HCT116 (cell line): ENCODE data around the gene PEMT. TPM values are rescaled to one million over a fixed set of nuclear protein-coding genes. Genes with fewer than 3 reads are reported as not detected.

Experiments used
- ATAC-seq: fragments of 200-7000 bp; cut with Tn5 transposase; 2 replicates; pipeline ENCODE4 v1.9.1; 2020; ENCODE audit warnings: mild to moderate bottlenecking, moderate library complexity
- BruUV-seq: library from RNA; stranded (reverse); fragments of 400-500 nt; replicated peaks from 2 replicates; lab custom pipeline; 2021; lab: Mats Ljungman, UMichigan
- CTCF ChIA-PET: fragments of 300-600 bp; sonication (Branson Sonifier 250); formaldehyde crosslinking; loops from one replicate; lab custom pipeline; 2021; ENCODE audit warnings: antibody characterized with exemption; lab: Charles Lee
- POLR2A ChIA-PET: fragments of 300-600, 350-600 bp; sonication (Branson Sonifier 250); formaldehyde crosslinking; loops from one replicate; lab custom pipeline; 2021; ENCODE audit warnings: antibody characterized with exemption; lab: Charles Lee
- RAD21 ChIA-PET, 2 experiments: fragments of 300-600 bp; sonication (Branson Sonifier 250); formaldehyde crosslinking; loops; one replicate each; lab custom pipeline; 2023; ENCODE audit warnings: low total read pairs in 2 of 2; ENCODE audit not compliant: uncharacterized antibody in 2 of 2, unreplicated experiment in 2 of 2, low non-redundant PET in 1 of 2; lab: Charles Lee
- DNase-seq: peaks from one replicate; pipeline ENCODE4 v3.0.0-alpha.2; 2010; ENCODE audit warnings: low read depth, low spot score
- H2AFZ ChIP-seq: fragments of 200-600 bp; shearing (Covaris generic), sonication (generic); 2 replicates; pipeline ENCODE4 v1.6.1; 2017; ENCODE audit warnings: low read depth, mixed run types, mixed read lengths, antibody characterized with exemption, low read length; ENCODE audit not compliant: poor library complexity, severe bottlenecking
- H3K27ac ChIP-seq: 2 replicates; pipeline ENCODE4 v1.5.1; 2012; ENCODE audit warnings: low read depth, low read length
- H3K27me3 ChIP-seq: fragments of 200-600 bp; sonication (generic); 2 replicates; pipeline ENCODE4 v1.6.1; 2016; ENCODE audit warnings: mixed run types, low read length, mixed read lengths; ENCODE audit not compliant: insufficient read depth
- H3K36me3 ChIP-seq, 2 experiments: fragments of 200-500 bp in 1 of 2; fragments of 200-600 bp in 1 of 2; sonication (Bioruptor generic) in 1 of 2; sonication (generic) in 1 of 2; 2 replicates each; pipeline versions ENCODE4 v1.5.1 to v1.6.1; 2014 to 2016; ENCODE audit warnings: low read length in 2 of 2, inconsistent platforms in 1 of 2, mixed read lengths in 1 of 2, mixed run types in 1 of 2; ENCODE audit not compliant: insufficient read depth in 2 of 2, control insufficient read depth in 1 of 2
- H3K4me1 ChIP-seq, 2 experiments: fragments of 200-600 bp in 1 of 2; sonication (generic) in 1 of 2; 2 replicates each; pipeline versions ENCODE4 v1.5.1 to v1.6.1; 2012 to 2017; ENCODE audit warnings: low read length in 2 of 2, inconsistent platforms in 1 of 2, mild to moderate bottlenecking in 1 of 2, mixed read lengths in 1 of 2, mixed run types in 1 of 2, moderate library complexity in 1 of 2; ENCODE audit not compliant: insufficient read depth in 2 of 2, control insufficient read depth in 1 of 2
- H3K4me2 ChIP-seq: fragments of 200-600 bp; sonication (generic); 2 replicates; pipeline ENCODE4 v1.6.1; 2017; ENCODE audit warnings: mixed run types, low read length, mixed read lengths
- H3K4me3 ChIP-seq, 2 experiments: fragments of 200-600 bp in 1 of 2; sonication (generic) in 1 of 2; replicated peaks in 1 of 2; 2 replicates each; pipeline ENCODE4 v1.5.1; 2011 to 2016; ENCODE audit warnings: low read length in 2 of 2, control low read depth in 1 of 2, low read depth in 1 of 2, mild to moderate bottlenecking in 1 of 2, mixed read lengths in 1 of 2, mixed run types in 1 of 2
- H3K79me2 ChIP-seq: fragments of 200-600 bp; sonication (generic); 2 replicates; pipeline ENCODE4 v1.6.1; 2017; ENCODE audit warnings: mild to moderate bottlenecking, mixed run types, low read length, moderate library complexity, mixed read lengths; ENCODE audit not compliant: insufficient read depth
- H3K9ac ChIP-seq: fragments of 200-600 bp; sonication (generic); 2 replicates; pipeline ENCODE4 v1.6.1; 2016; ENCODE audit warnings: low read length, mixed read lengths
- H3K9me2 ChIP-seq: fragments of 200-600 bp; sonication (generic), shearing (Covaris generic); 2 replicates; pipeline ENCODE4 v1.6.1; 2017; ENCODE audit warnings: mixed run types, mild to moderate bottlenecking, moderate library complexity; ENCODE audit not compliant: insufficient read depth
- H3K9me3 ChIP-seq, 2 experiments: fragments of 200-500 bp in 1 of 2; fragments of 200-600 bp in 1 of 2; sonication (Bioruptor generic) in 1 of 2; sonication (generic) in 1 of 2; 2 replicates each; pipeline ENCODE4 v1.6.1; 2014 to 2017; ENCODE audit warnings: low read length in 2 of 2, mixed read lengths in 2 of 2, inconsistent platforms in 1 of 2, low read depth in 1 of 2, mild to moderate bottlenecking in 1 of 2, mixed run types in 1 of 2, moderate library complexity in 1 of 2; ENCODE audit not compliant: control insufficient read depth in 1 of 2, insufficient read depth in 1 of 2
- H4K20me1 ChIP-seq: fragments of 200-600 bp; sonication (generic), shearing (Covaris generic); 2 replicates; pipeline ENCODE4 v1.6.1; 2017; ENCODE audit warnings: mixed run types, mild to moderate bottlenecking, moderate library complexity; ENCODE audit not compliant: insufficient read depth
- CBX3 ChIP-seq: IDR thresholded peaks from 2 replicates; pipeline ENCODE4 v1.6.1; 2012; ENCODE audit warnings: low read depth
- ELF1 ChIP-seq: IDR thresholded peaks from 2 replicates; pipeline ENCODE4 v1.6.1; 2012; ENCODE audit warnings: low read depth, borderline replicate concordance
- FOSL1 ChIP-seq: IDR thresholded peaks from 2 replicates; pipeline ENCODE4 v1.6.1; 2012; ENCODE audit warnings: low read depth
- MAX ChIP-seq: IDR thresholded peaks from 2 replicates; pipeline ENCODE4 v1.6.1; 2012
- POLR2AphosphoS5 ChIP-seq: IDR thresholded peaks from 2 replicates; pipeline ENCODE4 v1.6.1; 2011; ENCODE audit warnings: mild to moderate bottlenecking, low read depth, low read length, moderate library complexity
- RAD21 ChIP-seq: IDR thresholded peaks from 2 replicates; pipeline ENCODE4 v1.6.1; 2012; ENCODE audit warnings: low read depth, mild to moderate bottlenecking
- SP1 ChIP-seq: IDR thresholded peaks from 2 replicates; pipeline ENCODE4 v1.6.1; 2012; ENCODE audit warnings: low read depth
- TCF7L2 ChIP-seq: IDR thresholded peaks from 2 replicates; pipeline ENCODE4 v1.7.0; 2011; ENCODE audit warnings: borderline replicate concordance, inconsistent platforms; ENCODE audit not compliant: insufficient read depth, insufficient read length; ENCODE audit errors: extremely low read depth
- YY1 ChIP-seq: IDR thresholded peaks from 2 replicates; pipeline ENCODE4 v1.6.1; 2011; ENCODE audit warnings: low read length, low read depth, moderate library complexity, mild to moderate bottlenecking; ENCODE audit not compliant: insufficient replicate concordance; ENCODE audit errors: extremely low read depth
- intact Hi-C: fragments of 100-400 bp; cut with micrococcal nuclease; formaldehyde crosslinking; loops from 2 replicates; pipeline ENCODE4 v1.10.0; 2022
- total RNA-seq: library from RNA; stranded (reverse); gene quantifications from one replicate; pipeline ENCODE4 v1.2.1, GENCODE V29; 2021; ENCODE audit not compliant: unreplicated experiment
- TF ChIP-seq, protein P1 (sequence below): IDR thresholded peaks from 2 replicates; pipeline ENCODE4 v1.6.1; 2012; ENCODE audit warnings: low read depth

PEMT gene
- total RNA-seq, 1 experiment from 2014 or later: 52.1 TPM

DNA sequence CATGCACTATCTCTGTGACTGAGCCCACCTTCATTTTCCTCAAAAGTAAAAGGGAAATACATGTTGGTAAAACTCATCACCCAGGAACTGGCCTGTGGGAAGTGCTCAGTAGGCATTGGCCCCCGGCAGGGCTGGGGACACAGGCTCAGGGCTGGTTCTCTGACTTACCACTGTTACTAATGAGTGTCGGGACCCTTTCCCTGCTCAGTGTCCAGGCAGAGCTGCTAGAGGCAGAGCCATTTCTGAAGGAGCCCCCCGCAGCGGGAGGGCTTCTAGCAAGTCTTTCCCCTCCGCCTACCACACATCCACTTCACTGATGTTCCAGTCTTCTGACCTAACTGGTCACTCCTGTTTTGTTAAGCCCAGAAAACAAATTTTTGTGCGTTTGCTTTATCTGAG lies 1.7 kb upstream of the PEMT start (continued):
- TF ChIP-seq ELF1: no peak

DNA sequence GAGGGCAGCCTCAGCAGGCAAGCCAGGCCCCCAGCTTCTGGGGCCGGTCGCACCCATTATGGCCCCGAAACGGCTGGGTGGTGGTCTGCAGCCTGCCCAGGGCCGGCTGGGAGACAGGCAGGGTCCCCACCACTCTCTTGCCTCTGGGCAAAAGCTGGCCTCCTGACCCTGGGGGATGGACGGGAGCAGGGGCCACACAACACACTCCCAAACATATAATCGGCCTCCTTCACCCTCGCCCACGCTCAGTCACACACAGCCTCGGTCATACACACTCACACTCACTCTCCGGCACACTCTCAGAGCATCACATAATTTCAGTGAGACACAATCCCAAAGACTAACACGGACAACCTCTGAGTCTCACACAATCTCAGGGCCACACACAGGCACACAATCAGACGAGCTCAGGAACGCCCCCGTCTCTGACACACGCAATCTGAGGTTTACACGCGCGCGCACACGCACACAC lies 589 bp downstream of the PEMT start:
- peak overlapping the region; percentile 96 for H3K4me2 ChIP-seq
- ChIA-PET POLR2A (interaction anchor here (1.4 kb wide), 1 partner anchor 10 kb away, joined by 5 read pairs; no protein-coding TSS in a partner anchor), CTCF (interaction anchor here (0.9 to 1.1 kb wide), 2 partner anchors 94 to 236 kb away, joined by 3 read pairs; no protein-coding TSS in a partner anchor)
- DNase-seq: no peak
- H3K36me3 ChIP-seq: no peaks in the 10 kb centered on the region
- H3K9me2 ChIP-seq: no peaks in the 10 kb centered on the region
- intact Hi-C loops: no loop called here
- no peak overlapping the region for H2AFZ ChIP-seq
- H3K4me1 ChIP-seq: peaks cover 12 to 22% of the 10 kb centered on the region in 2 experiments
- H3K79me2 ChIP-seq: peaks cover 17% of the 10 kb centered on the region; the same call in 1 of the 2 replicates
- no peaks in the 10 kb centered on the region for H3K27me3 ChIP-seq
- H4K20me1 ChIP-seq: no peaks in the 10 kb centered on the region
- H3K4me3 ChIP-seq: peak overlapping the region; percentile 82 to 93
- no peaks in the 10 kb centered on the region for H3K9me3 ChIP-seq
- TF ChIP-seq POLR2AphosphoS5: peak; percentile 43
- no peak for TF ChIP-seq ELF1
- TF ChIP-seq, all 23 proteins: peak for 1
- ATAC-seq: peak; percentile 4
- Histone ChIP-seq H3K27ac (peak overlapping the region; percentile 88), H3K9ac (peak overlapping the region; percentile 94)
- TSS peak; percentile 71 for BruUV-seq
- RAD21 ChIA-PET: interaction anchor here in 1 of 2 experiments (0.7 kb wide), 1 partner anchor 144 kb away, joined by 4 read pairs; no protein-coding TSS in a partner anchor

GRCh38 chr17:17590141-17590751 lies 1.3 kb downstream of the PEMT start:
- Histone ChIP-seq H3K36me3 (no peaks in the 10 kb centered on the region), H3K4me1 (peaks cover 12 to 22% of the 10 kb centered on the region in 2 experiments), H3K4me3 (peak overlapping the region; percentile 82 to 93), H2AFZ (no peak overlapping the region), H3K9me2 (no peaks in the 10 kb centered on the region), H3K4me2 (peak overlapping the region; percentile 96), H3K79me2 (peaks cover 17% of the 10 kb centered on the region; the same call in 1 of the 2 replicates), H3K27ac (peak overlapping the region; percentile 88; the same call in 1 of the 2 replicates), H4K20me1 (no peaks in the 10 kb centered on the region), H3K27me3 (no peaks in the 10 kb centered on the region), H3K9ac (peak overlapping the region; percentile 94), H3K9me3 (no peaks in the 10 kb centered on the region)
- intact Hi-C loops: no loop called here
- ChIA-PET POLR2A (no interaction called here), CTCF (interaction anchor here (0.9 to 1.1 kb wide), 2 partner anchors 93 to 94 kb away, joined by 3 read pairs; partner anchors contain the start of gene RASD1), RAD21 (no interaction called here)
- no peak for TF ChIP-seq ELF1
- no peak for TF ChIP-seq FOSL1
- no peak for TF ChIP-seq POLR2AphosphoS5
- no peak for TF ChIP-seq CBX3
- TF ChIP-seq TCF7L2: no peak
- TF ChIP-seq, protein P1, sequence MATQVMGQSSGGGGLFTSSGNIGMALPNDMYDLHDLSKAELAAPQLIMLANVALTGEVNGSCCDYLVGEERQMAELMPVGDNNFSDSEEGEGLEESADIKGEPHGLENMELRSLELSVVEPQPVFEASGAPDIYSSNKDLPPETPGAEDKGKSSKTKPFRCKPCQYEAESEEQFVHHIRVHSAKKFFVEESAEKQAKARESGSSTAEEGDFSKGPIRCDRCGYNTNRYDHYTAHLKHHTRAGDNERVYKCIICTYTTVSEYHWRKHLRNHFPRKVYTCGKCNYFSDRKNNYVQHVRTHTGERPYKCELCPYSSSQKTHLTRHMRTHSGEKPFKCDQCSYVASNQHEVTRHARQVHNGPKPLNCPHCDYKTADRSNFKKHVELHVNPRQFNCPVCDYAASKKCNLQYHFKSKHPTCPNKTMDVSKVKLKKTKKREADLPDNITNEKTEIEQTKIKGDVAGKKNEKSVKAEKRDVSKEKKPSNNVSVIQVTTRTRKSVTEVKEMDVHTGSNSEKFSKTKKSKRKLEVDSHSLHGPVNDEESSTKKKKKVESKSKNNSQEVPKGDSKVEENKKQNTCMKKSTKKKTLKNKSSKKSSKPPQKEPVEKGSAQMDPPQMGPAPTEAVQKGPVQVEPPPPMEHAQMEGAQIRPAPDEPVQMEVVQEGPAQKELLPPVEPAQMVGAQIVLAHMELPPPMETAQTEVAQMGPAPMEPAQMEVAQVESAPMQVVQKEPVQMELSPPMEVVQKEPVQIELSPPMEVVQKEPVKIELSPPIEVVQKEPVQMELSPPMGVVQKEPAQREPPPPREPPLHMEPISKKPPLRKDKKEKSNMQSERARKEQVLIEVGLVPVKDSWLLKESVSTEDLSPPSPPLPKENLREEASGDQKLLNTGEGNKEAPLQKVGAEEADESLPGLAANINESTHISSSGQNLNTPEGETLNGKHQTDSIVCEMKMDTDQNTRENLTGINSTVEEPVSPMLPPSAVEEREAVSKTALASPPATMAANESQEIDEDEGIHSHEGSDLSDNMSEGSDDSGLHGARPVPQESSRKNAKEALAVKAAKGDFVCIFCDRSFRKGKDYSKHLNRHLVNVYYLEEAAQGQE: no peak
- no peak for TF ChIP-seq RAD21
- TF ChIP-seq SP1: no peak
- no peak for TF ChIP-seq YY1
- TF ChIP-seq MAX: no peak
- no TSS peak for BruUV-seq
- no peak for DNase-seq
- ATAC-seq: no peak
